ENCODE results near the gene TEKT5. TPM values are rescaled to one million over a fixed set of nuclear protein-coding genes. Genes with fewer than 3 reads are reported as not detected.

TEKT5 gene
- total RNA-seq, 4 donors from 2014 or later, result 0.51 to 0.94 TPM; not detected in 2

DNA sequence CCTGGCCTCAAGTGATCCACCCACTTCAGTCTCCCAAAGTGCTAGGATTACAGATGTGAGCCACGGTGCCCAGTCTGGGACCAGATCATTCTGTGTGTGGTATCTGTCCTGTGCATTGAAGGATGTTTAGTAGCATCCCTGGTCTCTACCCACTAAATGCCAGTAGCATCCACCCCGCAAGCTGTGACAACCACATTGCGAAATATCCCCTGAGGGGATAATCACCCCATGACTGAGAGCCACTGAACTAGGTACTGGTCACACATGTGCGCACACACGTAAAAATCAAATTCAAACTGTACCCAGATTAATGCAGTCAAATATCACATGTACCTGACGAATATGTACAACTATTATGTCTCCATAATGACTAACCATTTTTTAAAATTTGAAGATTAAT lies 35.8 kb downstream of the TEKT5 start:
- TF ChIP-seq, protein P1, sequence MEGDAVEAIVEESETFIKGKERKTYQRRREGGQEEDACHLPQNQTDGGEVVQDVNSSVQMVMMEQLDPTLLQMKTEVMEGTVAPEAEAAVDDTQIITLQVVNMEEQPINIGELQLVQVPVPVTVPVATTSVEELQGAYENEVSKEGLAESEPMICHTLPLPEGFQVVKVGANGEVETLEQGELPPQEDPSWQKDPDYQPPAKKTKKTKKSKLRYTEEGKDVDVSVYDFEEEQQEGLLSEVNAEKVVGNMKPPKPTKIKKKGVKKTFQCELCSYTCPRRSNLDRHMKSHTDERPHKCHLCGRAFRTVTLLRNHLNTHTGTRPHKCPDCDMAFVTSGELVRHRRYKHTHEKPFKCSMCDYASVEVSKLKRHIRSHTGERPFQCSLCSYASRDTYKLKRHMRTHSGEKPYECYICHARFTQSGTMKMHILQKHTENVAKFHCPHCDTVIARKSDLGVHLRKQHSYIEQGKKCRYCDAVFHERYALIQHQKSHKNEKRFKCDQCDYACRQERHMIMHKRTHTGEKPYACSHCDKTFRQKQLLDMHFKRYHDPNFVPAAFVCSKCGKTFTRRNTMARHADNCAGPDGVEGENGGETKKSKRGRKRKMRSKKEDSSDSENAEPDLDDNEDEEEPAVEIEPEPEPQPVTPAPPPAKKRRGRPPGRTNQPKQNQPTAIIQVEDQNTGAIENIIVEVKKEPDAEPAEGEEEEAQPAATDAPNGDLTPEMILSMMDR (IDR thresholded peaks at IDR 0.05; ENCODE audit: low read depth), result no peak

DNA sequence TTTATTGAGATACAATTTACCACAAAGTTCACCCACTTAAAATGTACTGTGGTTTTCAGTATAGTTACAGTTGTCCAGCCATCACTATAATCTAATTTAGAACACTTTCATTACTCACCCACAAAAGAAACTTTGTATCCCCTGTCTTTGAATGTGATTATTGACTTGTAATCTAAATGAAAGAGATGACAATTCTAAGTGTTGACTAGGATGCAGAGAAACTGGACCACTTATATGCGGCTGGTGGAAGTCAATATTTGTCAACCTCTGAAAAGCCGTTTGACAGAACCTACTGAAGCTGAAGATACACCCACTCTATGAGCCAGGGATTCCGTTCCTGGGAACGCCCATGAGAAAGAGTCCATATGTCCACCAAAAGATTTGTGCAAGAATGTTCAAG lies 36.8 kb downstream of the TEKT5 start:
- TF ChIP-seq, protein P1 (IDR thresholded peaks at IDR 0.05; ENCODE audit: low read depth), result no peak

DNA sequence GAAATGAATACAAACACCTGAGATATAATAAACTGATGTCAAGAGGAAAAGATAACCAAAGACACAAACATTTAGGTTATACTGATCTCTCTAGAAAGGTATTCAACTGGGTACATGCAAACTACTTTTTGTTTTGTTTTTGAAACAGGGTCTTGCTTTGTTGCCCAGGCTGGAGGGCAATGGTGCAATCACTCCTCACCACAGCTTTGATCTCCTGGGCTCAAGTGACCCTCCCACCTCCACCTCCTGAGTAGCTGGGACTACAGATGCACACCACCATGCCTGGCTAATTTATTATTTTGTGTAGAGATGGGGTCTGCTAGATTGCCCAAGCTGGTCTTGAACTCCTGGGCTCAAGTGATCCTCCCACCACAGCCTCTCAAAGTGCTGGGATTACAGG lies 38.1 kb downstream of the TEKT5 start:
- TF ChIP-seq, protein P1 (IDR thresholded peaks at IDR 0.05; ENCODE audit: low read depth), result no peak

- TF ChIP-seq, protein P1 (IDR thresholded peaks at IDR 0.05; ENCODE audit: low read depth), result no peak
Observed at GRCh38 chr16:10655415-10655977, 39.2 kb downstream of the TEKT5 start.

GRCh38 chr16:10654592-10655414 lies 39.9 kb downstream of the TEKT5 start:
- TF ChIP-seq, protein P1 (IDR thresholded peaks at IDR 0.05; ENCODE audit: low read depth), result no peak

GRCh38 chr16:10652730-10653590 lies 41.8 kb downstream of the TEKT5 start:
- TF ChIP-seq, protein P1 (IDR thresholded peaks at IDR 0.05; ENCODE audit: low read depth), result no peak

Data from subcutaneous adipose tissue (tissue), 4 donors.